Loucy (cell line): ENCODE measurements around the gene SLC25A42.
"Not testable (repeated sequence)": the region's sequence is repeated elsewhere in the genome, so short reads cannot be mapped to it uniquely, and the experiment has no call there.

Experiments
- H2AFZ ChIP-seq: fragments of 200-600 bp; sonication (generic); 2 replicates; pipeline ENCODE4 v1.6.0; 2016; ENCODE audit warnings: antibody characterized with exemption, mild to moderate bottlenecking, low read length, moderate library complexity
- H3F3A ChIP-seq: fragments of 200-600 bp; 2 replicates; pipeline ENCODE4 v1.6.0; 2016; ENCODE audit warnings: antibody characterized with exemption, low read depth, mild to moderate bottlenecking
- H3K27me3 ChIP-seq: fragments of 200-600 bp; sonication (generic); 2 replicates; pipeline ENCODE4 v1.6.1; 2014; ENCODE audit warnings: low read length, mild to moderate bottlenecking; ENCODE audit not compliant: insufficient read depth, poor library complexity, severe bottlenecking
- H3K36me3 ChIP-seq: fragments of 200-600 bp; sonication (generic); 2 replicates; pipeline ENCODE4 v1.6.1; 2016; ENCODE audit warnings: low read length; ENCODE audit not compliant: insufficient read depth
- H3K4me1 ChIP-seq: fragments of 200-600 bp; sonication (generic); 2 replicates; pipeline ENCODE4 v1.5.1; 2014; ENCODE audit warnings: low read length, mild to moderate bottlenecking; ENCODE audit not compliant: insufficient read depth, poor library complexity, severe bottlenecking
- H3K4me2 ChIP-seq: fragments of 200-600 bp; sonication (generic); 2 replicates; pipeline ENCODE4 v1.6.0; 2014; ENCODE audit warnings: antibody characterized with exemption, low read length, low read depth, mild to moderate bottlenecking; ENCODE audit not compliant: poor library complexity, severe bottlenecking
- H3K4me3 ChIP-seq: fragments of 200-600 bp; sonication (generic); 2 replicates; pipeline ENCODE4 v1.5.1; 2014; ENCODE audit warnings: low read length, mild to moderate bottlenecking, mixed read lengths; ENCODE audit not compliant: poor library complexity, severe bottlenecking
- H3K79me2 ChIP-seq: fragments of 200-600 bp; sonication (generic); 2 replicates; pipeline ENCODE4 v1.6.1; 2014; ENCODE audit warnings: low read length; ENCODE audit not compliant: insufficient read depth
- H3K9ac ChIP-seq: fragments of 200-600 bp; sonication (generic); 2 replicates; pipeline ENCODE4 v1.6.0; 2014; ENCODE audit warnings: mild to moderate bottlenecking, low read depth, low read length, moderate library complexity; ENCODE audit not compliant: poor library complexity, severe bottlenecking
- H3K9me2 ChIP-seq: fragments of 200-600 bp; sonication (generic); replicated peaks from 2 replicates; pipeline ENCODE4 v1.6.1; 2016; ENCODE audit warnings: low read depth, low read length, mixed read lengths
- H3K9me3 ChIP-seq: fragments of 200-600 bp; sonication (generic); 2 replicates; pipeline ENCODE4 v1.6.1; 2014; ENCODE audit warnings: mild to moderate bottlenecking, antibody characterized with exemption, low read length, low read depth; ENCODE audit not compliant: insufficient read depth
- H4K20me1 ChIP-seq: fragments of 200-600 bp; sonication (generic); 2 replicates; pipeline ENCODE4 v1.6.0; 2014; ENCODE audit warnings: antibody characterized with exemption, low read length, mild to moderate bottlenecking; ENCODE audit not compliant: insufficient read depth, poor library complexity, severe bottlenecking
- EZH2phosphoT487 ChIP-seq: fragments of 200-600 bp; IDR thresholded peaks from 2 replicates; pipeline ENCODE4 v1.6.1; 2018; ENCODE audit warnings: antibody characterized with exemption, mild to moderate bottlenecking, moderate library complexity, borderline replicate concordance
- TF ChIP-seq, protein P1 (sequence below): fragments of 200-600 bp; sonication (generic); conservative IDR thresholded peaks from 2 replicates; pipeline ENCODE4 v1.5.1; 2014; ENCODE audit warnings: mild to moderate bottlenecking, antibody characterized with exemption, low read length

The SLC25A42 gene

DNA sequence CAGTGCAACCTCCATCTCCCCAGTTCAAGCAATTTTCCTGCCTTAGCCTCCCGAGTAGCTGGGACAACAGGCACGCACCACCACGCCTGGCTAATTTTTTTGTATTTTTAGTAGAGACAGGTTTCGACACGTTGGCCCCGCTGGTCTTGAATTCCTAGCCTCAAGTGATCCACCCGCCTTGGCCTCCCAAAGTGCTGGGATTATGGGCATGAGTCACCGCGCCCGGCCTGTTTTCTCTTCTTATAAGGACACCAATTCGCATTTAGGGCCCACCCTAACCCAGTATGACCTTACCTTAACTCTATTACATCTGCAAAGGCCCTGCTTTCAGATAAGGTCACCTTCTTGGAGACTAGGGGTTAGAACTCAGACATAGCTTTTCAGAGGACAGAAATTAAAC lies 39.4 kb downstream of the SLC25A42 start:
- H3K79me2 ChIP-seq, result no peaks in the 10 kb centered on the region
- no peaks in the 10 kb centered on the region for H3K27me3 ChIP-seq
- H3K9me3 ChIP-seq, result no peaks in the 10 kb centered on the region
- no peak overlapping the region for H3K4me3 ChIP-seq
- H4K20me1 ChIP-seq, result no peaks in the 10 kb centered on the region
- peaks cover 10% of the 10 kb centered on the region; the same call in 1 of the 2 replicates for H3K36me3 ChIP-seq
- no peaks in the 10 kb centered on the region for H3F3A ChIP-seq
- no peaks in the 10 kb centered on the region for H3K4me1 ChIP-seq
- TF ChIP-seq, protein P1, sequence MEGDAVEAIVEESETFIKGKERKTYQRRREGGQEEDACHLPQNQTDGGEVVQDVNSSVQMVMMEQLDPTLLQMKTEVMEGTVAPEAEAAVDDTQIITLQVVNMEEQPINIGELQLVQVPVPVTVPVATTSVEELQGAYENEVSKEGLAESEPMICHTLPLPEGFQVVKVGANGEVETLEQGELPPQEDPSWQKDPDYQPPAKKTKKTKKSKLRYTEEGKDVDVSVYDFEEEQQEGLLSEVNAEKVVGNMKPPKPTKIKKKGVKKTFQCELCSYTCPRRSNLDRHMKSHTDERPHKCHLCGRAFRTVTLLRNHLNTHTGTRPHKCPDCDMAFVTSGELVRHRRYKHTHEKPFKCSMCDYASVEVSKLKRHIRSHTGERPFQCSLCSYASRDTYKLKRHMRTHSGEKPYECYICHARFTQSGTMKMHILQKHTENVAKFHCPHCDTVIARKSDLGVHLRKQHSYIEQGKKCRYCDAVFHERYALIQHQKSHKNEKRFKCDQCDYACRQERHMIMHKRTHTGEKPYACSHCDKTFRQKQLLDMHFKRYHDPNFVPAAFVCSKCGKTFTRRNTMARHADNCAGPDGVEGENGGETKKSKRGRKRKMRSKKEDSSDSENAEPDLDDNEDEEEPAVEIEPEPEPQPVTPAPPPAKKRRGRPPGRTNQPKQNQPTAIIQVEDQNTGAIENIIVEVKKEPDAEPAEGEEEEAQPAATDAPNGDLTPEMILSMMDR, result no peak
- TF ChIP-seq EZH2phosphoT487, result no peak
- H2AFZ ChIP-seq, result no peak overlapping the region
- H3K9ac ChIP-seq, result no peak overlapping the region
- H3K4me2 ChIP-seq, result no peak overlapping the region
- no peaks in the 10 kb centered on the region for H3K9me2 ChIP-seq

DNA sequence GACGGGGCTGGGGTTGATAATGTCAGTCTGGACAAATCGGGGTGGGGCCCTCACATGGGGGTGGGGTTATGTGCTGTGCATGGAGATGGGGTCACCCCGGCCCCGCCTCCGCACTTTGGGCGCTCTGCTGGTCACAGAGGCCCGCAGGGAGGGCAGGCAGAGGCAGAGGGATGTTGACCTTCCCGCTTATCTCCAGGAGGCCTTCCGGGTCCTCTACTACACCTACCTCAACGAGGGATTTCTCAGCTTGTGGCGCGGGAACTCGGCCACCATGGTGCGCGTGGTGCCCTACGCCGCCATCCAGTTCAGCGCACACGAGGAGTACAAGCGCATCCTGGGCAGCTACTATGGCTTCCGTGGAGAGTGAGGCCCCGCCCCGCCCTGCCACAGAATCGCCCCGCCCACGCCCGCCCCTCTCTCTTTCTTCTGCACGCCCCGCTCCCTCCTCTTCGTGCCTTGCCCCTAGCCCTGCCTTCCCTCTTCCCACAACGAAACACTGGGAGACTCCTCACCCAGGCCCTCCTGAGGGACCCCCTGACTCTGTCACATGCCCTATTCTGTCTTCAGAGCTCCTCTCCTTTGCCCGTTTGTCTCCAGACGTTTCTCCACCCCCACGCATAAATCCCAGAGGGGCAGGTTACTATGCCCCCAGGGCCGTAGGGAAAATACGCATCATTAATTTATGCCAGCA lies 41.7 kb downstream of the SLC25A42 start:
- H3K79me2 ChIP-seq, result no peaks in the 10 kb centered on the region
- TF ChIP-seq, protein P1, result no peak
- no peak for TF ChIP-seq EZH2phosphoT487
- no peak overlapping the region for H3K9ac ChIP-seq
- no peaks in the 10 kb centered on the region for H3F3A ChIP-seq
- H2AFZ ChIP-seq, result no peak overlapping the region
- H3K9me3 ChIP-seq, result no peaks in the 10 kb centered on the region
- H3K27me3 ChIP-seq, result no peaks in the 10 kb centered on the region
- no peaks in the 10 kb centered on the region for H3K9me2 ChIP-seq
- H3K36me3 ChIP-seq, result peaks cover 6% of the 10 kb centered on the region; the same call in 1 of the 2 replicates
- no peak overlapping the region for H3K4me2 ChIP-seq
- no peaks in the 10 kb centered on the region for H3K4me1 ChIP-seq
- H4K20me1 ChIP-seq, result no peaks in the 10 kb centered on the region
- H3K4me3 ChIP-seq, result no peak overlapping the region

DNA sequence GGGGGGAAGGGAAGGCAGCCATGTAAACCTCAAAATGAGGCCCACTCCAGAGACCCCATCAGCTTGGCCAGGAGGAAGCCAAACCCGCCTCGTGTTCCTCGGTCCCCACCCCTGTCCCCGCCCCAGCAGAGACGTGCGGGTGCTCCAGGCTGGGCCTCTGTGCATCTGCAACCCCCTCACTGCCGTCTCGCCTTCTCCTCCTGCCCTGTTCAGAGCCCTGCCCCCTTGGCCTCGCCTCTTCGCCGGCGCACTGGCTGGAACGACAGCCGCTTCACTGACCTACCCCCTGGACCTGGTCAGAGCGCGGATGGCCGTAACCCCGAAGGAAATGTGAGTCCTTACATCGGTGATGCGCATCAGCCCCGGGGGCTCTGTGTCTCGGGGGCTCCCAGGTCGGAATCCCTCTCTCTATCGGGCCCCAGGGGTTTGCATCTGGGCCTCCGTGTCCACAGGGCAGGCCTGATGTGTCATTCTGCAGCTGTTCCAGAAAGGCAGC lies 42.3 kb downstream of the SLC25A42 start:
- H3K36me3 ChIP-seq, result peaks cover 3% of the 10 kb centered on the region; the same call in 1 of the 2 replicates
- no peak overlapping the region for H3K4me3 ChIP-seq
- no peak for TF ChIP-seq EZH2phosphoT487
- TF ChIP-seq, protein P1, result no peak
- no peak overlapping the region for H3K9ac ChIP-seq
- H3K9me2 ChIP-seq, result no peaks in the 10 kb centered on the region
- no peak overlapping the region for H2AFZ ChIP-seq
- H3K79me2 ChIP-seq, result no peaks in the 10 kb centered on the region
- no peaks in the 10 kb centered on the region for H3K9me3 ChIP-seq
- H3K4me1 ChIP-seq, result no peaks in the 10 kb centered on the region
- H3F3A ChIP-seq, result no peaks in the 10 kb centered on the region
- no peaks in the 10 kb centered on the region for H4K20me1 ChIP-seq
- H3K27me3 ChIP-seq, result no peaks in the 10 kb centered on the region
- H3K4me2 ChIP-seq, result no peak overlapping the region

DNA sequence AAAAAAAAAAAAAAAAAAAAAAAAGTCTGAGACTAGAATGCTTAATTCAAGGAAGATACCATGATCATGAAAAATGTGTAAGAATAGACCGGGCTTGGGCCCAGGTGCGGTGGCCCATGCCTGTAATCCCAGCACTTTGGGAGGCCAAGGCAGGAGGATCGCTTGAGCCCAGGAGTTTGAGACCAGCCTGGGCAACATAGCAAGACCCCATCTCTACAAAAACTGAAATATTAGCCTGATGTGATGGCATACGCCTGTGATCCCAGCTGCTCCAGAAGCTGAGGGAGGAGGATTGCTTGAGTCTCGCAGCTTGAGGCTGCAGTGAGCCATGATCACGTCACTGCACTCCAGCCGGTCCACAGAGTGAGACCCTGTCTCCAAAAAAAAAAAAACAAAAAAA lies 43.1 kb downstream of the SLC25A42 start:
- H3K36me3 ChIP-seq, H3K4me1 ChIP-seq, H3K4me3 ChIP-seq, H3K27me3 ChIP-seq, H3K9me2 ChIP-seq, H3K4me2 ChIP-seq, H3F3A ChIP-seq, H3K9me3 ChIP-seq, H3K9ac ChIP-seq, H4K20me1 ChIP-seq, H2AFZ ChIP-seq, H3K79me2 ChIP-seq: not testable (repeated sequence)
